Rectal smooth muscle tissue (tissue), 1 donor: ENCODE results near the gene TRAPPC1.

Experiments
- H3K27ac ChIP-seq: one replicate; pipeline ENCODE4 v1.7.0; 2013; ENCODE audit warnings: low read depth, low read length, inconsistent platforms
- H3K27me3 ChIP-seq: one replicate; pipeline ENCODE4 v1.7.0; 2013; ENCODE audit warnings: low read length; ENCODE audit not compliant: control insufficient read depth, insufficient read depth
- H3K36me3 ChIP-seq: one replicate; pipeline ENCODE4 v1.7.0; 2013; ENCODE audit warnings: low read length; ENCODE audit not compliant: control insufficient read depth, insufficient read depth
- H3K4me1 ChIP-seq: one replicate; pipeline ENCODE4 v1.7.0; 2013; ENCODE audit warnings: low read length; ENCODE audit not compliant: control insufficient read depth, insufficient read depth
- H3K4me3 ChIP-seq: one replicate; pipeline ENCODE4 v1.7.0; 2013; ENCODE audit warnings: low read length
- H3K9ac ChIP-seq: one replicate; pipeline ENCODE4 v1.7.0; 2013; ENCODE audit warnings: low read length

Gene TRAPPC1

GRCh38 chr17:7932483-7932891 is 741 bp upstream of the TRAPPC1 start:
- peak overlapping the region; percentile 92 for H3K4me3 ChIP-seq
- peak overlapping the region; percentile 95 for H3K9ac ChIP-seq
- H3K27ac ChIP-seq, result peak overlapping the region; percentile 78
- peaks cover 10% of the 10 kb centered on the region for H3K4me1 ChIP-seq
- peaks cover 3% of the 10 kb centered on the region for H3K36me3 ChIP-seq
- H3K27me3 ChIP-seq, result no peaks in the 10 kb centered on the region

- H3K4me3 ChIP-seq, result peak overlapping the region; percentile 91
- no peaks in the 10 kb centered on the region for H3K36me3 ChIP-seq
- peaks cover 10% of the 10 kb centered on the region for H3K4me1 ChIP-seq
- no peak overlapping the region for H3K27ac ChIP-seq
- H3K27me3 ChIP-seq, result no peaks in the 10 kb centered on the region
- no peak overlapping the region for H3K9ac ChIP-seq
Observed at GRCh38 chr17:7930841-7931631, 710 bp downstream of the TRAPPC1 start.

GRCh38 chr17:7929158-7930023 is 2.4 kb downstream of the TRAPPC1 start, which contains the start of gene KCNAB3:
TSS of gene KCNAB3 (minus strand) at chr17:7929856. CDS start at chr17:7929435, 421 bp downstream.
- Histone ChIP-seq H3K4me3 (no peak within 1 kb of the TSS), H3K4me1 (peaks cover 10% of the 10 kb centered on the region), H3K36me3 (no peaks in the 10 kb centered on the region), H3K27me3 (no peaks in the 10 kb centered on the region), H3K9ac (no peak within 1 kb of the TSS), H3K27ac (no peak within 1 kb of the TSS)

- Histone ChIP-seq H3K4me1 (no peaks in the 10 kb centered on the region), H3K9ac (no peak overlapping the region), H3K27me3 (no peaks in the 10 kb centered on the region), H3K27ac (no peak overlapping the region), H3K4me3 (no peak overlapping the region), H3K36me3 (no peaks in the 10 kb centered on the region)
Observed at GRCh38 chr17:7927596-7927995, 4.2 kb downstream of the TRAPPC1 start.

- H3K4me1 ChIP-seq, result no peaks in the 10 kb centered on the region
- peak overlapping the region; percentile 67 for H3K4me3 ChIP-seq
- H3K27ac ChIP-seq, result no peak overlapping the region
- H3K36me3 ChIP-seq, result no peaks in the 10 kb centered on the region
- peak overlapping the region; percentile 32 for H3K9ac ChIP-seq
- H3K27me3 ChIP-seq, result no peaks in the 10 kb centered on the region
Observed at GRCh38 chr17:7922845-7923628, 8.7 kb downstream of the TRAPPC1 start.

GRCh38 chr17:7922269-7922844 is 9.4 kb downstream of the TRAPPC1 start:
- no peaks in the 10 kb centered on the region for H3K4me1 ChIP-seq
- peak overlapping the region; percentile 67 for H3K4me3 ChIP-seq
- H3K9ac ChIP-seq, result peak overlapping the region; percentile 7
- H3K36me3 ChIP-seq, result no peaks in the 10 kb centered on the region
- no peaks in the 10 kb centered on the region for H3K27me3 ChIP-seq
- H3K27ac ChIP-seq, result no peak overlapping the region

- H3K27me3 ChIP-seq, result no peaks in the 10 kb centered on the region
- H3K36me3 ChIP-seq, result no peaks in the 10 kb centered on the region
- H3K4me1 ChIP-seq, result peaks cover 17% of the 10 kb centered on the region
- peak overlapping the region; percentile 97 for H3K27ac ChIP-seq
- peak overlapping the region; percentile 89 for H3K4me3 ChIP-seq
- H3K9ac ChIP-seq, result no peak overlapping the region
Observed at GRCh38 chr17:7916808-7917207, 14.9 kb downstream of the TRAPPC1 start.

- peak overlapping the region; percentile 89 for H3K4me3 ChIP-seq
- peak overlapping the region; percentile 77 for H3K9ac ChIP-seq
- peaks cover 2% of the 10 kb centered on the region for H3K36me3 ChIP-seq
- peaks cover 17% of the 10 kb centered on the region for H3K4me1 ChIP-seq
- peak overlapping the region; percentile 97 for H3K27ac ChIP-seq
- H3K27me3 ChIP-seq, result no peaks in the 10 kb centered on the region
Observed at GRCh38 chr17:7916385-7916682, 15.4 kb downstream of the TRAPPC1 start.

- Histone ChIP-seq H3K9ac (peak within 1 kb of the TSS; percentile 77), H3K4me1 (peaks cover 17% of the 10 kb centered on the region), H3K27me3 (no peaks in the 10 kb centered on the region), H3K36me3 (peaks cover 8% of the 10 kb centered on the region), H3K4me3 (peak within 1 kb of the TSS; percentile 89), H3K27ac (peak within 1 kb of the TSS; percentile 97)
Observed at GRCh38 chr17:7915611-7916384, 15.9 kb downstream of the TRAPPC1 start, which contains the start of gene RNF227. TSS of gene RNF227 (minus strand) at chr17:7916289. CDS start at chr17:7916195, 94 bp downstream.

- H3K27me3 ChIP-seq, result no peaks in the 10 kb centered on the region
- H3K36me3 ChIP-seq, result peaks cover 9% of the 10 kb centered on the region
- peaks cover 17% of the 10 kb centered on the region for H3K4me1 ChIP-seq
- H3K9ac ChIP-seq, result peak overlapping the region; percentile 52
- H3K4me3 ChIP-seq, result peak overlapping the region; percentile 89
- H3K27ac ChIP-seq, result peak overlapping the region; percentile 97
Observed at GRCh38 chr17:7915179-7915610, 16.6 kb downstream of the TRAPPC1 start.

- Histone ChIP-seq H3K36me3 (peaks cover 21% of the 10 kb centered on the region), H3K9ac (no peak overlapping the region), H3K27ac (no peak overlapping the region), H3K4me1 (peaks cover 17% of the 10 kb centered on the region), H3K4me3 (no peak overlapping the region), H3K27me3 (no peaks in the 10 kb centered on the region)
Observed at GRCh38 chr17:7912927-7913524, 18.7 kb downstream of the TRAPPC1 start.
